Effector memory CD8-positive, alpha-beta T cell (primary cell): ENCODE data around the gene DES.

Experiments used
- ATAC-seq: fragments of 150-1000 bp; cut with Tn5 transposase; replicated peaks from 2 replicates; pipeline ENCODE4 v1.10.0; 2021; ENCODE audit warnings: mild to moderate bottlenecking, moderate library complexity
- DNase-seq, 3 experiments: peaks; one replicate each; pipeline ENCODE4 v3.0.0; 2021
- H3K27ac Mint-ChIP-seq, 2 donors: one replicate each; pipeline ENCODE4 v1.8.0; 2022; ENCODE audit warnings: mild to moderate bottlenecking in 2 of 2, mixed read lengths in 2 of 2, moderate library complexity in 2 of 2
- H3K27me3 Mint-ChIP-seq, 2 donors: one replicate each; pipeline ENCODE4 v1.8.0; 2022; ENCODE audit warnings: mixed read lengths in 2 of 2
- H3K36me3 Mint-ChIP-seq: one replicate; pipeline ENCODE4 v1.8.0; 2022; ENCODE audit warnings: mild to moderate bottlenecking, moderate library complexity, mixed read lengths; ENCODE audit not compliant: insufficient read depth
- H3K4me1 Mint-ChIP-seq, 2 donors: one replicate each; pipeline ENCODE4 v1.8.0; 2022; ENCODE audit warnings: low read depth in 2 of 2, mixed read lengths in 2 of 2
- H3K4me3 Mint-ChIP-seq, 2 donors: one replicate each; pipeline ENCODE4 v1.8.0; 2022; ENCODE audit warnings: mild to moderate bottlenecking in 2 of 2, mixed read lengths in 2 of 2, moderate library complexity in 2 of 2
- H3K9me3 Mint-ChIP-seq, 2 donors: one replicate each; pipeline ENCODE4 v1.8.0; 2022; ENCODE audit warnings: mixed read lengths in 2 of 2

Gene DES

GRCh38 chr2:219416938-219417337, 1.2 kb upstream of the DES start:
- Mint-ChIP-seq H3K27ac (no peak overlapping the region), H3K9me3 (no peaks in the 10 kb centered on the region), H3K4me1 (peaks cover 3 to 5% of the 10 kb centered on the region in 2 donors), H3K4me3 (no peak overlapping the region), H3K27me3 (peaks cover 51 to 85% of the 10 kb centered on the region in 2 donors), H3K36me3 (no peaks in the 10 kb centered on the region)
- no peak for ATAC-seq
- no peak for DNase-seq

GRCh38 chr2:219417374-219417773, 803 bp upstream of the DES start:
- Mint-ChIP-seq H3K4me3 (no peak overlapping the region), H3K4me1 (peaks cover 3 to 5% of the 10 kb centered on the region in 2 donors), H3K9me3 (no peaks in the 10 kb centered on the region), H3K36me3 (no peaks in the 10 kb centered on the region), H3K27ac (no peak overlapping the region), H3K27me3 (peaks cover 47 to 80% of the 10 kb centered on the region in 2 donors)
- DNase-seq (no peak), ATAC-seq (no peak)

GRCh38 chr2:219419012-219419324, 791 bp downstream of the DES start:
- ATAC-seq (no peak), DNase-seq (no peak)
- Mint-ChIP-seq H3K27ac (no peak overlapping the region), H3K4me1 (peaks cover 3 to 5% of the 10 kb centered on the region in 2 donors), H3K9me3 (no peaks in the 10 kb centered on the region), H3K4me3 (no peak overlapping the region), H3K27me3 (peaks cover 44 to 78% of the 10 kb centered on the region in 2 donors), H3K36me3 (no peaks in the 10 kb centered on the region)

- Mint-ChIP-seq H3K27ac (no peak overlapping the region), H3K36me3 (no peaks in the 10 kb centered on the region), H3K4me3 (no peak overlapping the region), H3K4me1 (peaks cover 3 to 5% of the 10 kb centered on the region in 2 donors), H3K27me3 (peaks cover 48 to 80% of the 10 kb centered on the region in 2 donors), H3K9me3 (no peaks in the 10 kb centered on the region)
- DNase-seq (no peak), ATAC-seq (no peak)
Measured at GRCh38 chr2:219419331-219420197, 1.4 kb downstream of the DES start.

- Mint-ChIP-seq H3K27ac (no peak overlapping the region), H3K36me3 (no peaks in the 10 kb centered on the region), H3K27me3 (peaks cover 55 to 80% of the 10 kb centered on the region in 2 donors), H3K4me3 (no peak overlapping the region), H3K9me3 (no peaks in the 10 kb centered on the region), H3K4me1 (peaks cover 3 to 5% of the 10 kb centered on the region in 2 donors)
- DNase-seq (no peak), ATAC-seq (no peak)
Measured at GRCh38 chr2:219420687-219421086, 2.5 kb downstream of the DES start.

GRCh38 chr2:219421323-219421722, 3.1 kb downstream of the DES start:
- Mint-ChIP-seq H3K9me3 (no peaks in the 10 kb centered on the region), H3K27me3 (peaks cover 55 to 80% of the 10 kb centered on the region in 2 donors), H3K4me1 (peaks cover 3 to 5% of the 10 kb centered on the region in 2 donors), H3K36me3 (no peaks in the 10 kb centered on the region), H3K27ac (no peak overlapping the region), H3K4me3 (no peak overlapping the region)
- ATAC-seq (no peak), DNase-seq (no peak)

- Mint-ChIP-seq H3K27ac (no peak overlapping the region), H3K9me3 (no peaks in the 10 kb centered on the region), H3K36me3 (no peaks in the 10 kb centered on the region), H3K4me1 (peaks cover 3 to 5% of the 10 kb centered on the region in 2 donors), H3K27me3 (peaks cover 62 to 75% of the 10 kb centered on the region in 2 donors), H3K4me3 (no peak overlapping the region)
- DNase-seq (no peak), ATAC-seq (no peak)
Measured at GRCh38 chr2:219422952-219423534, 4.9 kb downstream of the DES start.

GRCh38 chr2:219423652-219424377, 5.6 kb downstream of the DES start:
- DNase-seq (no peak), ATAC-seq (no peak)
- no peak overlapping the region for H3K4me3 Mint-ChIP-seq
- H3K9me3 Mint-ChIP-seq: no peaks in the 10 kb centered on the region
- H3K27me3 Mint-ChIP-seq: peaks cover 60 to 74% of the 10 kb centered on the region in 2 donors
- peaks cover 3 to 5% of the 10 kb centered on the region in 2 donors for H3K4me1 Mint-ChIP-seq
- H3K27ac Mint-ChIP-seq: no peak overlapping the region
- no peaks in the 10 kb centered on the region for H3K36me3 Mint-ChIP-seq

GRCh38 chr2:219425238-219426067, 7.3 kb downstream of the DES start:
- H3K9me3 Mint-ChIP-seq: no peaks in the 10 kb centered on the region
- DNase-seq (no peak), ATAC-seq (no peak)
- no peaks in the 10 kb centered on the region for H3K4me1 Mint-ChIP-seq
- H3K27me3 Mint-ChIP-seq: peaks cover 45 to 63% of the 10 kb centered on the region in 2 donors
- H3K27ac Mint-ChIP-seq: no peak overlapping the region
- no peak overlapping the region for H3K4me3 Mint-ChIP-seq
- H3K36me3 Mint-ChIP-seq: no peaks in the 10 kb centered on the region

- H3K27me3 Mint-ChIP-seq: peaks cover 41 to 57% of the 10 kb centered on the region in 2 donors
- H3K27ac Mint-ChIP-seq: no peak overlapping the region
- DNase-seq (no peak), ATAC-seq (no peak)
- no peak overlapping the region for H3K4me3 Mint-ChIP-seq
- H3K9me3 Mint-ChIP-seq: no peaks in the 10 kb centered on the region
- no peaks in the 10 kb centered on the region for H3K36me3 Mint-ChIP-seq
- no peaks in the 10 kb centered on the region for H3K4me1 Mint-ChIP-seq
Measured at GRCh38 chr2:219426068-219426443, 7.9 kb downstream of the DES start.

GRCh38 chr2:219426534-219427136, 8.5 kb downstream of the DES start:
- Mint-ChIP-seq H3K27ac (no peak overlapping the region), H3K9me3 (no peaks in the 10 kb centered on the region), H3K36me3 (no peaks in the 10 kb centered on the region), H3K27me3 (peaks cover 37 to 51% of the 10 kb centered on the region in 2 donors), H3K4me3 (no peak overlapping the region), H3K4me1 (no peaks in the 10 kb centered on the region)
- DNase-seq (no peak), ATAC-seq (no peak)

GRCh38 chr2:219428469-219428868, 10.3 kb downstream of the DES start:
- ATAC-seq (no peak), DNase-seq (no peak)
- Mint-ChIP-seq H3K27ac (no peak overlapping the region), H3K4me1 (no peaks in the 10 kb centered on the region), H3K36me3 (no peaks in the 10 kb centered on the region), H3K27me3 (peaks cover 36 to 56% of the 10 kb centered on the region in 2 donors), H3K4me3 (no peak overlapping the region), H3K9me3 (no peaks in the 10 kb centered on the region)
